ENCODE data around the gene SPARCL1.
"Not testable (repeated sequence)": the region's sequence is repeated elsewhere in the genome, so short reads cannot be mapped to it uniquely, and the experiment has no call there.

Gene SPARCL1, protein sequence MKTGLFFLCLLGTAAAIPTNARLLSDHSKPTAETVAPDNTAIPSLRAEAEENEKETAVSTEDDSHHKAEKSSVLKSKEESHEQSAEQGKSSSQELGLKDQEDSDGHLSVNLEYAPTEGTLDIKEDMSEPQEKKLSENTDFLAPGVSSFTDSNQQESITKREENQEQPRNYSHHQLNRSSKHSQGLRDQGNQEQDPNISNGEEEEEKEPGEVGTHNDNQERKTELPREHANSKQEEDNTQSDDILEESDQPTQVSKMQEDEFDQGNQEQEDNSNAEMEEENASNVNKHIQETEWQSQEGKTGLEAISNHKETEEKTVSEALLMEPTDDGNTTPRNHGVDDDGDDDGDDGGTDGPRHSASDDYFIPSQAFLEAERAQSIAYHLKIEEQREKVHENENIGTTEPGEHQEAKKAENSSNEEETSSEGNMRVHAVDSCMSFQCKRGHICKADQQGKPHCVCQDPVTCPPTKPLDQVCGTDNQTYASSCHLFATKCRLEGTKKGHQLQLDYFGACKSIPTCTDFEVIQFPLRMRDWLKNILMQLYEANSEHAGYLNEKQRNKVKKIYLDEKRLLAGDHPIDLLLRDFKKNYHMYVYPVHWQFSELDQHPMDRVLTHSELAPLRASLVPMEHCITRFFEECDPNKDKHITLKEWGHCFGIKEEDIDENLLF

DNA sequence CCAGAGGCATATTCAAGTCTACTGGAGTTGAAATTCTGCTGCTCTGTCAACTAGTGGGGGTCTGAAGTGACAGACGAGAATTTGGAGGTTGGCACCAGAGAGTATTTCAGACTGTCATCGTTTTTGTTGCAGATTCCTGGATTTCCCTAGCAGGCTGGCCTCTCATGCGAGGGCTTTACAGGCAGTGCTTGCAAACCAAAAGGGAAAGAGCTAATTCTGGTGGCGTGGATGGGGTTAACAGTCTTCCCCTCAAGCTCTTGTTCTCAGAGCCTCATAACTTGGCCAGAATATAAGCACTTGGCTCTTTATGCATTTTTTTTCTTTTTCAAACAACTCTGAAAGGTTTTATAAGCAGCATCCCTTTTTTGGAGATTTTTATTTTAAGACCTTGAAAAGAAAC lies at the start of gene SPARCL1:
Gene SPARCL1 (minus strand): TSS at position 190 of the 400 bp plus-strand sequence. CDS start 29,802 bp downstream, outside the sequence.
- H3K4me1 ChIP-seq (ENCODE audit: insufficient read depth, low read length), result peaks cover 49% of the 10 kb centered on the region
- peak within 1 kb of the TSS; percentile 98 for H3K9ac ChIP-seq (ENCODE audit: low read length)
- H3K27ac ChIP-seq (ENCODE audit: low read depth, low read length), result peak within 1 kb of the TSS; percentile 63
- H3K9me3 ChIP-seq (ENCODE audit: low read length), result no peaks in the 10 kb centered on the region
- H3K4me3 ChIP-seq (ENCODE audit: low read depth in 1 of 2, low read length in 2 of 2), result peak within 1 kb of the TSS; percentile 62 to 96
- no peaks in the 10 kb centered on the region for H3K36me3 ChIP-seq (ENCODE audit: insufficient read depth, low read length)
- no peaks in the 10 kb centered on the region for H3K27me3 ChIP-seq (ENCODE audit: control insufficient read depth in 1 of 2, insufficient read depth in 2 of 2, low read length in 2 of 2)

DNA sequence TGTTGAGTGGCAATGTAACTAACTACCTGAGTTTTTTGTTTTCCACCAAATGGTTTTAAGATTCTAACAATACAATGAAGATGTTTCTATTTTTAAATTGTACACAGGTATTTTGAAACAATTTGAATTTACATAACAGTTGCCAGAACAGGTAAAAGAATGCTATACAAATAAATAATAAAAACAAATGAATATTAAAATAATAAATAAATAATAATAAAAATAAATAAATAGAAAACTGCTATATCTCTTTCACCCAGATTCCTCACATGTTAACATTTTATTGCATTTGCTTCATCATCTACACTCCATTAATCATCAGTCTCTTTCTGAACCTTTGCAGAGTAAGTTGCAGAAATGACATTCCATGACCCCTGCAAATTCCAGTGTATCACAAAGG lies 46.8 kb upstream of the SPARCL1 start:
- H3K9me3 ChIP-seq (ENCODE audit: low read length), result no peaks in the 10 kb centered on the region
- no peaks in the 10 kb centered on the region for H3K36me3 ChIP-seq (ENCODE audit: insufficient read depth, low read length)
- no peak overlapping the region for H3K4me3 ChIP-seq (ENCODE audit: low read depth in 1 of 2, low read length in 2 of 2)
- no peak overlapping the region for H3K9ac ChIP-seq (ENCODE audit: low read length)
- H3K27me3 ChIP-seq (ENCODE audit: control insufficient read depth in 1 of 2, insufficient read depth in 2 of 2, low read length in 2 of 2), result no peaks in the 10 kb centered on the region
- no peak overlapping the region for H3K27ac ChIP-seq (ENCODE audit: low read depth, low read length)
- H3K4me1 ChIP-seq (ENCODE audit: insufficient read depth, low read length), result no peaks in the 10 kb centered on the region

DNA sequence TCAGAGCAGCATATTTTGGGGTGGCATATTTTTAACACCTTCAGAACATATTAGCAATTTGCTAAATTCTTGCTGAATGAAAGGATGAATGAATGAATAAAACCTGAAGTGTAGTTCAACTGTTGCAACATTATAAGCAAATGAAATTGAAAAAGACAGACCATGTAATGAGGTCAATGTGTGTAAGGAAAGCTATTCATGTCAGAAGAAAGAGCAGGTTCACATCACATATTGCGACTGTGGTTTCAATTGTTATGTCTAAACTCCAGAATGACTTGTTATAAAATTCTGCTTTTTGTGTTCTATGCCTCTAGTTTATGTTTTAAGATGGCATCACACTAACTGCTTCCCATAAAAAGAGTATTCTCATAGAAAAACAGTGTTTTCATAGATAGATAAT lies 46.2 kb upstream of the SPARCL1 start:
- H3K4me3 ChIP-seq (ENCODE audit: low read depth in 1 of 2, low read length in 2 of 2), result no peak overlapping the region
- no peaks in the 10 kb centered on the region for H3K36me3 ChIP-seq (ENCODE audit: insufficient read depth, low read length)
- no peaks in the 10 kb centered on the region for H3K9me3 ChIP-seq (ENCODE audit: low read length)
- no peaks in the 10 kb centered on the region for H3K27me3 ChIP-seq (ENCODE audit: control insufficient read depth in 1 of 2, insufficient read depth in 2 of 2, low read length in 2 of 2)
- no peak overlapping the region for H3K9ac ChIP-seq (ENCODE audit: low read length)
- H3K27ac ChIP-seq (ENCODE audit: low read depth, low read length), result no peak overlapping the region
- H3K4me1 ChIP-seq (ENCODE audit: insufficient read depth, low read length), result no peaks in the 10 kb centered on the region

GRCh38 chr4:87574996-87575395 lies 45.8 kb upstream of the SPARCL1 start:
- no peaks in the 10 kb centered on the region for H3K9me3 ChIP-seq (ENCODE audit: low read length)
- no peaks in the 10 kb centered on the region for H3K27me3 ChIP-seq (ENCODE audit: control insufficient read depth in 1 of 2, insufficient read depth in 2 of 2, low read length in 2 of 2)
- H3K36me3 ChIP-seq (ENCODE audit: insufficient read depth, low read length), result no peaks in the 10 kb centered on the region
- H3K27ac ChIP-seq (ENCODE audit: low read depth, low read length), result no peak overlapping the region
- H3K4me3 ChIP-seq (ENCODE audit: low read depth in 1 of 2, low read length in 2 of 2), result no peak overlapping the region
- no peak overlapping the region for H3K9ac ChIP-seq (ENCODE audit: low read length)
- H3K4me1 ChIP-seq (ENCODE audit: insufficient read depth, low read length), result no peaks in the 10 kb centered on the region

DNA sequence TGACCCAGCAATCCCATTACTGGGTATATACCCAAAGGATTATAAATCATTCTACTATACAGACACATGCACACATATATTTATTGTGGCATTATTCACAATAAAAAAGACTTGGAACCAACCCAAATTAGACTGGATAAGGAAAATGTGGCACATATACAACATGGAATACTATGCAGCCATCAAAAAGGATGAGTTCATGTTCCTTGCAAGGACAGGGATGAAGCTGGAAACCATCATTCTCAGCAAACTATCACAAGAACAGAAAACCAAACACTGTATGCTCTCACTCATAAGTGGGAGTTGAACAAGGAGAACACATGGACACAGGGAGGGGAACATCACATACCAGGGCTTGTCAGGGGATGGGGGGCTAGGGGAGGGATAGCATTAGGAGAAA lies 45.2 kb upstream of the SPARCL1 start:
- not testable (repeated sequence) for H3K9ac ChIP-seq (ENCODE audit: low read length); H3K27ac ChIP-seq (ENCODE audit: low read depth, low read length); H3K9me3 ChIP-seq (ENCODE audit: low read length); H3K36me3 ChIP-seq (ENCODE audit: insufficient read depth, low read length); H3K27me3 ChIP-seq (ENCODE audit: control insufficient read depth in 1 of 2, insufficient read depth in 2 of 2, low read length in 2 of 2); H3K4me1 ChIP-seq (ENCODE audit: insufficient read depth, low read length); H3K4me3 ChIP-seq (ENCODE audit: low read depth in 1 of 2, low read length in 2 of 2)

DNA sequence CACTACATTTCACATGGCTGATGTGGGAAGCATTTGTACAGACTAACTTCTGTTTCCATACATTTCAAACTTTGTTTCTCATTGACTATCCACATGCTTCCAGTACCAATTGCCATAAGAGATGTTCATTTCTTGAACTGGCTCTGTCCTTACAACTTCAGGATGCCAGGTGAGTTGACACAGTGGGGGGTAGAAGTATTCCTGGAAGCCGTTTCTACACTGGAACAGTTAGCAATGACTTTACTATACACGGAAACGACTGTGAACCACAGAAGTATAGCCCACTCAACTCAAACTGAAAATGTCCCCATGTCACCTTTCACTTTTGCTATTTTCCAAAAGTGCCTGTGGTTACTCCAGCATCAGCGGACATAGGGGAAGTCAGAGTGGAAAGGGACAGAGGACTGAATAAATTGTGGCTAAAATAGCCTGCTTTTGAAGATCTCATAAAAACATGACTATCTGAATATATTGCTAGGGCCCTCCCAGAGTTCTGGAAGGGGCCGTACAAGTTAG lies 41.2 kb upstream of the SPARCL1 start:
- Histone ChIP-seq H3K27me3 (ENCODE audit: control insufficient read depth in 1 of 2, insufficient read depth in 2 of 2, low read length in 2 of 2) (no peaks in the 10 kb centered on the region), H3K27ac (ENCODE audit: low read depth, low read length) (no peak overlapping the region), H3K36me3 (ENCODE audit: insufficient read depth, low read length) (no peaks in the 10 kb centered on the region), H3K4me1 (ENCODE audit: insufficient read depth, low read length) (no peaks in the 10 kb centered on the region), H3K9me3 (ENCODE audit: low read length) (no peaks in the 10 kb centered on the region), H3K9ac (ENCODE audit: low read length) (no peak overlapping the region), H3K4me3 (ENCODE audit: low read depth in 1 of 2, low read length in 2 of 2) (no peak overlapping the region)

DNA sequence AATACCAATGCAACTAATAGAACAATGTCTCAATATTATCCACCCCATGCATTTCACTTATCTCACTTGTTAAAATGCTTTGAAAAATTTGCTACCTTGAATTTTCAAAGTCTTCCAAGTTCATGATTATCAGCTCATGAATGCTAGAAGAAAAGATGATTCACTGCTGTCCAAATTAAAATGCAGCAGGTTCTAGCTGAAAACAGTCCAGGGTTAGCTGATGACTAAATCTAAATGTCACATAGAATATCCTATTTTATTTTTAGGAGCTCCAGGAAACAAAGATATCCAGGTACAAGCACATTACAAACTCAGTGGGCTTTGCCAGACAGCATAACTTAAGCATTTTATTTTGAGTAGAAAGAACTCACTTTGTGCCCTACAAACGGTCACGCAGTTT lies 38.0 kb upstream of the SPARCL1 start:
- no peaks in the 10 kb centered on the region for H3K4me1 ChIP-seq (ENCODE audit: insufficient read depth, low read length)
- no peaks in the 10 kb centered on the region for H3K9me3 ChIP-seq (ENCODE audit: low read length)
- H3K9ac ChIP-seq (ENCODE audit: low read length), result no peak overlapping the region
- no peaks in the 10 kb centered on the region for H3K27me3 ChIP-seq (ENCODE audit: control insufficient read depth in 1 of 2, insufficient read depth in 2 of 2, low read length in 2 of 2)
- H3K36me3 ChIP-seq (ENCODE audit: insufficient read depth, low read length), result no peaks in the 10 kb centered on the region
- H3K4me3 ChIP-seq (ENCODE audit: low read depth in 1 of 2, low read length in 2 of 2), result no peak overlapping the region
- H3K27ac ChIP-seq (ENCODE audit: low read depth, low read length), result no peak overlapping the region

DNA sequence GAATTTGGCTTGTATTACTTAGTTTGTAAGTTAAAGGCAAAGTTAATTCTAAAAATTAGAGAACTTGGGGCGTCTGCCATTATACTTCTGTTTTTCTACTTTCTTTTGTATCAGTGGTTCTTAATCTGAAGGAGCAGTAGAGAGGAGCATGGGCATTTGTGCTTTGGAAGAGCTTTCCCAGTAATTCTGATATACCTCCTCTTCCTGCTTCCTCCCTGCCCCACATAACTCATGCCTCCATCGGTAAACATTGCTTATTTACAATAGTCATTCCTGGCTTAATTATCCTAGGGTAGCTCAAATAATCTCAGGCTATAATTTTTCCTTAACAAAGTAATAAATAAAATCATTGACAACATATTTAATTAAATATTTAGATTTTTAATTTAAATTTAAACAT lies 37.1 kb upstream of the SPARCL1 start:
- H3K27me3 ChIP-seq (ENCODE audit: control insufficient read depth in 1 of 2, insufficient read depth in 2 of 2, low read length in 2 of 2), result no peaks in the 10 kb centered on the region
- no peaks in the 10 kb centered on the region for H3K4me1 ChIP-seq (ENCODE audit: insufficient read depth, low read length)
- no peak overlapping the region for H3K27ac ChIP-seq (ENCODE audit: low read depth, low read length)
- no peaks in the 10 kb centered on the region for H3K36me3 ChIP-seq (ENCODE audit: insufficient read depth, low read length)
- no peak overlapping the region for H3K9ac ChIP-seq (ENCODE audit: low read length)
- no peaks in the 10 kb centered on the region for H3K9me3 ChIP-seq (ENCODE audit: low read length)
- no peak overlapping the region for H3K4me3 ChIP-seq (ENCODE audit: low read depth in 1 of 2, low read length in 2 of 2)

DNA sequence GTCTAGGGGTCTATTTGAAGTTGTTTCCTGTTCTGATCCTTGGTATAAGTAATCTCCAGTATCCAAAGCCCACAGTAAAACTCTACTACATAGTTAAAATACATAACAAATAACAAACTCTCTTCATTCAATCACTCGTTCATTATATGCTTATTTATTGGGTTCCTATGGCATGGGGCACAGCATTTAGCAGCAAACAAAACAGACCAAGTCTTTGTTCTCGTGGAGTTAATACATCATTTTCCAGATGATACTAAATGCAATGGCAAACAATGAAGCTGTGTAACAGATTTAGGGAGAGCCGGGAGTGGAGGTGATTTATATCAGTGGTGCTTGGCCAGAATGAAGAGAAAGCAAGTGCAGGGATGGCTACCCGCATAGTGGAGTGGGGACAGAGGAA lies 36.6 kb upstream of the SPARCL1 start:
- no peak overlapping the region for H3K9ac ChIP-seq (ENCODE audit: low read length)
- H3K27me3 ChIP-seq (ENCODE audit: control insufficient read depth in 1 of 2, insufficient read depth in 2 of 2, low read length in 2 of 2), result no peaks in the 10 kb centered on the region
- no peaks in the 10 kb centered on the region for H3K36me3 ChIP-seq (ENCODE audit: insufficient read depth, low read length)
- H3K9me3 ChIP-seq (ENCODE audit: low read length), result no peaks in the 10 kb centered on the region
- no peak overlapping the region for H3K27ac ChIP-seq (ENCODE audit: low read depth, low read length)
- H3K4me3 ChIP-seq (ENCODE audit: low read depth in 1 of 2, low read length in 2 of 2), result no peak overlapping the region
- H3K4me1 ChIP-seq (ENCODE audit: insufficient read depth, low read length), result no peaks in the 10 kb centered on the region

GRCh38 chr4:87560802-87561201 lies 31.6 kb upstream of the SPARCL1 start:
- Histone ChIP-seq H3K27me3 (ENCODE audit: control insufficient read depth in 1 of 2, insufficient read depth in 2 of 2, low read length in 2 of 2) (no peaks in the 10 kb centered on the region), H3K27ac (ENCODE audit: low read depth, low read length) (no peak overlapping the region), H3K4me1 (ENCODE audit: insufficient read depth, low read length) (no peaks in the 10 kb centered on the region), H3K9ac (ENCODE audit: low read length) (no peak overlapping the region), H3K36me3 (ENCODE audit: insufficient read depth, low read length) (no peaks in the 10 kb centered on the region), H3K4me3 (ENCODE audit: low read depth in 1 of 2, low read length in 2 of 2) (no peak overlapping the region), H3K9me3 (ENCODE audit: low read length) (no peaks in the 10 kb centered on the region)

DNA sequence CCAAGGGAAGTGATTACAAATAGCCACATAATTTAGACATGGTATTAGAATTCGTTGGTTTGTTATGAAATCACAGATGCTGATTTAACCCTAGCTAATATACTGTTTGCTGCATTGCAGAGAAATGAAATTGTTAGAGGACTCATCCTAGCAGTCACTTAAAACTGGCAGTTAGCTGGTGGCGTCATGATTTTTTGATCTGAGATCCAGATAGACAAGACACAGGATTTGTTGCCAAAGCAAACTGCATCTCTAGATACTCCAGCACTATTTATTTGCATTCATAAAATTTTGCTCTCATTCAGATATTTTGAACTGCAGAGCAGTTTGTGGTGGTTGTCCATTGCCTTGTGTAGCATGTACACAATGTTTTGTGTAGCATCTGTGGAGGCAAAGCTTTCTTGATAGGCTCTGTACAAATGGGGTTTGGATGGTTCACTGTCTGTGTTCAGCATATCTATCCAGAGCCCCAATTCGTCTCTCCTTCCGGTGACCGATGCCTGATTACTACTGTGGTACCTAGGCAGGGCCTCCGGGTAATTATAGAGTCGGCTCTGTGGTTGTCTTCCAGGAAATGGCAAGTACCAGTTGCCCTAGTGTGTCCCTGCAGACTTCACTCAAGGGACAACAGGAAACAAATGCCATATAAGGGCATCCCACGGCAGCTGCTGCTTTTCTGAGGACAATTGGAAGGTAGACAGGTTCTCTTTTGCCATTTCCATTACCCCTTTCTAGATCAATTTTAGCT lies 30.1 kb upstream of the SPARCL1 start:
- H3K4me3 ChIP-seq (ENCODE audit: low read depth in 1 of 2, low read length in 2 of 2), result no peak overlapping the region
- no peak overlapping the region for H3K9ac ChIP-seq (ENCODE audit: low read length)
- no peaks in the 10 kb centered on the region for H3K4me1 ChIP-seq (ENCODE audit: insufficient read depth, low read length)
- no peaks in the 10 kb centered on the region for H3K27me3 ChIP-seq (ENCODE audit: control insufficient read depth in 1 of 2, insufficient read depth in 2 of 2, low read length in 2 of 2)
- H3K9me3 ChIP-seq (ENCODE audit: low read length), result no peaks in the 10 kb centered on the region
- H3K36me3 ChIP-seq (ENCODE audit: insufficient read depth, low read length), result no peaks in the 10 kb centered on the region
- no peak overlapping the region for H3K27ac ChIP-seq (ENCODE audit: low read depth, low read length)
